CD8-positive, alpha-beta memory T cell (primary cell): ENCODE data around the gene UGT1A4. TPM values are rescaled to one million over a fixed set of nuclear protein-coding genes. Genes with fewer than 3 reads are reported as not detected.

Experiments
- CTCF ChIA-PET: fragments of 350-600 bp; sonication (Branson Sonifier 250); formaldehyde crosslinking; loops from one replicate; lab custom pipeline; 2021; ENCODE audit warnings: antibody characterized with exemption; lab: Charles Lee
- POLR2A ChIA-PET: fragments of 350-600 bp; sonication (Branson Sonifier 250); formaldehyde crosslinking; loops from one replicate; lab custom pipeline; 2021; ENCODE audit warnings: antibody characterized with exemption; lab: Charles Lee
- DNase-seq, 5 donors: peaks; one replicate each; pipeline versions ENCODE4 v3.0.0 to v3.0.0-alpha.2; 2020 to 2022; ENCODE audit warnings: mixed read lengths in 1 of 5
- H3K27ac ChIP-seq: one replicate; pipeline ENCODE4 v1.7.0; 2013; ENCODE audit warnings: low read depth, mild to moderate bottlenecking, low read length, moderate library complexity
- H3K27me3 ChIP-seq: 2 replicates; pipeline ENCODE4 v1.7.0; 2013; ENCODE audit warnings: low read length, mild to moderate bottlenecking; ENCODE audit not compliant: insufficient read depth, poor library complexity, severe bottlenecking
- H3K36me3 ChIP-seq: 2 replicates; pipeline ENCODE4 v1.7.0; 2013; ENCODE audit warnings: mild to moderate bottlenecking, low read length, moderate library complexity; ENCODE audit not compliant: insufficient read depth
- H3K4me1 ChIP-seq: 2 replicates; pipeline ENCODE4 v1.7.0; 2013; ENCODE audit warnings: mild to moderate bottlenecking, low read length, moderate library complexity; ENCODE audit not compliant: insufficient read depth
- H3K4me3 ChIP-seq: 2 replicates; pipeline ENCODE4 v1.7.0; 2013; ENCODE audit warnings: mild to moderate bottlenecking, low read length
- H3K9me3 ChIP-seq: 2 replicates; pipeline ENCODE4 v1.7.0; 2013; ENCODE audit warnings: mild to moderate bottlenecking, low read length
- H3K27ac Mint-ChIP-seq, 8 donors: one replicate each; pipeline ENCODE4 v1.8.0; 2020 to 2021; ENCODE audit warnings: mixed read lengths in 8 of 8, mild to moderate bottlenecking in 6 of 8, inconsistent platforms in 3 of 8, moderate library complexity in 3 of 8
- H3K27me3 Mint-ChIP-seq, 2 donors: one replicate each; pipeline ENCODE4 v1.8.0; 2020 to 2021; ENCODE audit warnings: mixed read lengths in 2 of 2, mild to moderate bottlenecking in 1 of 2, moderate library complexity in 1 of 2
- H3K36me3 Mint-ChIP-seq, 3 donors: one replicate each; pipeline ENCODE4 v1.8.0; 2020 to 2021; ENCODE audit warnings: mixed read lengths in 3 of 3, inconsistent platforms in 1 of 3, mild to moderate bottlenecking in 1 of 3
- H3K4me1 Mint-ChIP-seq, 3 donors: one replicate each; pipeline ENCODE4 v1.8.0; 2020 to 2021; ENCODE audit warnings: mixed read lengths in 3 of 3, inconsistent platforms in 1 of 3, mild to moderate bottlenecking in 1 of 3
- H3K4me3 Mint-ChIP-seq, 7 donors: one replicate each; pipeline ENCODE4 v1.8.0; 2020 to 2021; ENCODE audit warnings: mixed read lengths in 7 of 7, mild to moderate bottlenecking in 6 of 7, moderate library complexity in 4 of 7, inconsistent platforms in 2 of 7
- H3K9me3 Mint-ChIP-seq, 5 donors: one replicate each; pipeline ENCODE4 v1.8.0; 2020 to 2022; ENCODE audit warnings: mixed read lengths in 5 of 5, mild to moderate bottlenecking in 3 of 5, moderate library complexity in 2 of 5, inconsistent platforms in 1 of 5
- polyA plus RNA-seq: library from polyadenylated mRNA; unstranded; fragments of 300-500 nt; fragmentation: Illumina TruSeq; gene quantifications from one replicate; pipeline ENCODE4 v1.2.3, GENCODE V29; 2021
- total RNA-seq, 2 experiments: library from RNA; stranded (reverse); gene quantifications; one replicate each; pipeline ENCODE4 v1.2.3, GENCODE V29; 2021

Gene UGT1A4
- total and polyA plus RNA-seq, 3 experiments from 2014 or later = not detected

GRCh38 chr2:233791151-233791882 lies 72.8 kb downstream of the UGT1A4 start:
- H3K27ac Mint-ChIP-seq = no peak overlapping the region
- Histone ChIP-seq H3K36me3 (no peaks in the 10 kb centered on the region), H3K4me3 (no peak overlapping the region), H3K27me3 (no peaks in the 10 kb centered on the region), H3K9me3 (no peaks in the 10 kb centered on the region), H3K27ac (no peak overlapping the region), H3K4me1 (no peaks in the 10 kb centered on the region)
- peaks cover 8 to 17% of the 10 kb centered on the region in 2 donors for H3K27me3 Mint-ChIP-seq
- H3K9me3 Mint-ChIP-seq = peaks cover 0 to 1% (median 0%) of the 10 kb centered on the region in 5 donors
- DNase-seq = no peak
- CTCF ChIA-PET = no interaction called here
- H3K4me3 Mint-ChIP-seq = no peak overlapping the region
- H3K36me3 Mint-ChIP-seq = no peaks in the 10 kb centered on the region
- POLR2A ChIA-PET = no interaction called here
- peaks cover 0 to 3% (median 0%) of the 10 kb centered on the region in 3 donors for H3K4me1 Mint-ChIP-seq

GRCh38 chr2:233791883-233792329 lies 73.4 kb downstream of the UGT1A4 start:
- Mint-ChIP-seq H3K4me1 (peaks cover 0 to 3% (median 0%) of the 10 kb centered on the region in 3 donors), H3K27me3 (peaks cover 5 to 15% of the 10 kb centered on the region in 2 donors), H3K4me3 (no peak overlapping the region), H3K36me3 (no peaks in the 10 kb centered on the region), H3K9me3 (no peaks in the 10 kb centered on the region), H3K27ac (no peak overlapping the region)
- Histone ChIP-seq H3K27me3 (no peaks in the 10 kb centered on the region), H3K4me1 (no peaks in the 10 kb centered on the region), H3K27ac (no peak overlapping the region), H3K36me3 (no peaks in the 10 kb centered on the region), H3K9me3 (no peaks in the 10 kb centered on the region), H3K4me3 (no peak overlapping the region)
- ChIA-PET POLR2A (no interaction called here), CTCF (no interaction called here)
- DNase-seq = no peak

GRCh38 chr2:233792720-233793119 lies 74.2 kb downstream of the UGT1A4 start:
- no peaks in the 10 kb centered on the region for H3K36me3 ChIP-seq
- H3K9me3 ChIP-seq = no peaks in the 10 kb centered on the region
- ChIA-PET CTCF (no interaction called here), POLR2A (no interaction called here)
- no peaks in the 10 kb centered on the region for H3K36me3 Mint-ChIP-seq
- H3K4me3 ChIP-seq = no peak overlapping the region
- peaks cover 5 to 15% of the 10 kb centered on the region in 2 donors for H3K27me3 Mint-ChIP-seq
- H3K27ac ChIP-seq = no peak overlapping the region
- no peaks in the 10 kb centered on the region for H3K4me1 ChIP-seq
- H3K9me3 Mint-ChIP-seq = no peaks in the 10 kb centered on the region
- no peak overlapping the region for H3K27ac Mint-ChIP-seq
- peaks cover 0 to 3% (median 0%) of the 10 kb centered on the region in 3 donors for H3K4me1 Mint-ChIP-seq
- H3K27me3 ChIP-seq = no peaks in the 10 kb centered on the region
- no peak overlapping the region for H3K4me3 Mint-ChIP-seq
- no peak for DNase-seq

GRCh38 chr2:233793465-233794127 lies 75.1 kb downstream of the UGT1A4 start:
- Mint-ChIP-seq H3K27me3 (peaks cover 5 to 19% of the 10 kb centered on the region in 2 donors), H3K9me3 (no peaks in the 10 kb centered on the region), H3K4me3 (no peak overlapping the region), H3K4me1 (peaks cover 0 to 3% (median 0%) of the 10 kb centered on the region in 3 donors), H3K27ac (no peak overlapping the region), H3K36me3 (no peaks in the 10 kb centered on the region)
- Histone ChIP-seq H3K9me3 (no peaks in the 10 kb centered on the region), H3K27ac (no peak overlapping the region), H3K27me3 (no peaks in the 10 kb centered on the region), H3K4me3 (no peak overlapping the region), H3K4me1 (no peaks in the 10 kb centered on the region), H3K36me3 (no peaks in the 10 kb centered on the region)
- ChIA-PET POLR2A (no interaction called here), CTCF (no interaction called here)
- DNase-seq = no peak

GRCh38 chr2:233794128-233794658 lies 75.7 kb downstream of the UGT1A4 start:
- no peak for DNase-seq
- POLR2A ChIA-PET = no interaction called here
- H3K9me3 Mint-ChIP-seq = no peaks in the 10 kb centered on the region

GRCh38 chr2:233795735-233796171 lies 77.2 kb downstream of the UGT1A4 start:
- no peak overlapping the region for H3K4me3 ChIP-seq
- Mint-ChIP-seq H3K4me3 (no peak overlapping the region), H3K27ac (no peak overlapping the region), H3K27me3 (peaks cover 4 to 17% of the 10 kb centered on the region in 2 donors), H3K4me1 (no peaks in the 10 kb centered on the region), H3K9me3 (no peaks in the 10 kb centered on the region), H3K36me3 (no peaks in the 10 kb centered on the region)
- H3K4me1 ChIP-seq = no peaks in the 10 kb centered on the region
- DNase-seq = no peak
- H3K36me3 ChIP-seq = no peaks in the 10 kb centered on the region
- ChIA-PET CTCF (no interaction called here), POLR2A (no interaction called here)
- H3K9me3 ChIP-seq = no peaks in the 10 kb centered on the region
- H3K27me3 ChIP-seq = no peaks in the 10 kb centered on the region
- H3K27ac ChIP-seq = no peak overlapping the region

More at GRCh38 chr2:233794128-233794658, 75.7 kb downstream of the UGT1A4 start:
- Histone ChIP-seq H3K27ac (no peak overlapping the region), H3K27me3 (no peaks in the 10 kb centered on the region), H3K4me3 (no peak overlapping the region), H3K9me3 (no peaks in the 10 kb centered on the region), H3K36me3 (no peaks in the 10 kb centered on the region), H3K4me1 (no peaks in the 10 kb centered on the region)
- peaks cover 5 to 19% of the 10 kb centered on the region in 2 donors for H3K27me3 Mint-ChIP-seq
- no peaks in the 10 kb centered on the region for H3K36me3 Mint-ChIP-seq
- no peaks in the 10 kb centered on the region for H3K4me1 Mint-ChIP-seq
- CTCF ChIA-PET = no interaction called here
- H3K4me3 Mint-ChIP-seq = no peak overlapping the region
- H3K27ac Mint-ChIP-seq = no peak overlapping the region

- no peaks in the 10 kb centered on the region for H3K9me3 Mint-ChIP-seq
- no peak overlapping the region for H3K27ac Mint-ChIP-seq
- no peaks in the 10 kb centered on the region for H3K36me3 ChIP-seq
- DNase-seq = no peak
- CTCF ChIA-PET = no interaction called here
- H3K27me3 ChIP-seq = no peaks in the 10 kb centered on the region
- H3K4me3 Mint-ChIP-seq = no peak overlapping the region
- H3K27ac ChIP-seq = no peak overlapping the region
- peaks cover 2 to 3% (median 2%) of the 10 kb centered on the region in 3 donors for H3K4me1 Mint-ChIP-seq
- POLR2A ChIA-PET = no interaction called here
- peaks cover 3 to 12% of the 10 kb centered on the region in 2 donors for H3K27me3 Mint-ChIP-seq
- H3K36me3 Mint-ChIP-seq = no peaks in the 10 kb centered on the region
- H3K4me1 ChIP-seq = no peaks in the 10 kb centered on the region
- H3K4me3 ChIP-seq = no peak overlapping the region
- H3K9me3 ChIP-seq = no peaks in the 10 kb centered on the region
These were observed 77.7 kb downstream of the UGT1A4 start for GRCh38 chr2:233796254-233796653.
